HCT116 (cell line): ENCODE results near the gene TMC1. TPM values are rescaled to one million over a fixed set of nuclear protein-coding genes. Genes with fewer than 3 reads are reported as not detected.

Experiments used
- ATAC-seq: fragments of 200-7000 bp; cut with Tn5 transposase; 2 replicates; pipeline ENCODE4 v1.9.1; 2020; ENCODE audit warnings: mild to moderate bottlenecking, moderate library complexity
- BruUV-seq: library from RNA; stranded (reverse); fragments of 400-500 nt; replicated peaks from 2 replicates; lab custom pipeline; 2021; lab: Mats Ljungman, UMichigan
- CTCF ChIA-PET: fragments of 300-600 bp; sonication (Branson Sonifier 250); formaldehyde crosslinking; loops from one replicate; lab custom pipeline; 2021; ENCODE audit warnings: antibody characterized with exemption; lab: Charles Lee
- POLR2A ChIA-PET: fragments of 300-600, 350-600 bp; sonication (Branson Sonifier 250); formaldehyde crosslinking; loops from one replicate; lab custom pipeline; 2021; ENCODE audit warnings: antibody characterized with exemption; lab: Charles Lee
- RAD21 ChIA-PET, 2 experiments: fragments of 300-600 bp; sonication (Branson Sonifier 250); formaldehyde crosslinking; loops; one replicate each; lab custom pipeline; 2023; ENCODE audit warnings: low total read pairs in 2 of 2; ENCODE audit not compliant: uncharacterized antibody in 2 of 2, unreplicated experiment in 2 of 2, low non-redundant PET in 1 of 2; lab: Charles Lee
- DNase-seq: peaks from one replicate; pipeline ENCODE4 v3.0.0-alpha.2; 2010; ENCODE audit warnings: low read depth, low spot score
- H2AFZ ChIP-seq: fragments of 200-600 bp; shearing (Covaris generic), sonication (generic); 2 replicates; pipeline ENCODE4 v1.6.1; 2017; ENCODE audit warnings: low read depth, mixed run types, mixed read lengths, antibody characterized with exemption, low read length; ENCODE audit not compliant: poor library complexity, severe bottlenecking
- H3K27ac ChIP-seq: 2 replicates; pipeline ENCODE4 v1.5.1; 2012; ENCODE audit warnings: low read depth, low read length
- H3K27me3 ChIP-seq: fragments of 200-600 bp; sonication (generic); 2 replicates; pipeline ENCODE4 v1.6.1; 2016; ENCODE audit warnings: mixed run types, low read length, mixed read lengths; ENCODE audit not compliant: insufficient read depth
- H3K36me3 ChIP-seq, 2 experiments: fragments of 200-500 bp in 1 of 2; fragments of 200-600 bp in 1 of 2; sonication (Bioruptor generic) in 1 of 2; sonication (generic) in 1 of 2; 2 replicates each; pipeline versions ENCODE4 v1.5.1 to v1.6.1; 2014 to 2016; ENCODE audit warnings: low read length in 2 of 2, inconsistent platforms in 1 of 2, mixed read lengths in 1 of 2, mixed run types in 1 of 2; ENCODE audit not compliant: insufficient read depth in 2 of 2, control insufficient read depth in 1 of 2
- H3K4me1 ChIP-seq, 2 experiments: fragments of 200-600 bp in 1 of 2; sonication (generic) in 1 of 2; 2 replicates each; pipeline versions ENCODE4 v1.5.1 to v1.6.1; 2012 to 2017; ENCODE audit warnings: low read length in 2 of 2, inconsistent platforms in 1 of 2, mild to moderate bottlenecking in 1 of 2, mixed read lengths in 1 of 2, mixed run types in 1 of 2, moderate library complexity in 1 of 2; ENCODE audit not compliant: insufficient read depth in 2 of 2, control insufficient read depth in 1 of 2
- H3K4me2 ChIP-seq: fragments of 200-600 bp; sonication (generic); 2 replicates; pipeline ENCODE4 v1.6.1; 2017; ENCODE audit warnings: mixed run types, low read length, mixed read lengths
- H3K4me3 ChIP-seq, 2 experiments: fragments of 200-600 bp in 1 of 2; sonication (generic) in 1 of 2; replicated peaks in 1 of 2; 2 replicates each; pipeline ENCODE4 v1.5.1; 2011 to 2016; ENCODE audit warnings: low read length in 2 of 2, control low read depth in 1 of 2, low read depth in 1 of 2, mild to moderate bottlenecking in 1 of 2, mixed read lengths in 1 of 2, mixed run types in 1 of 2
- H3K79me2 ChIP-seq: fragments of 200-600 bp; sonication (generic); 2 replicates; pipeline ENCODE4 v1.6.1; 2017; ENCODE audit warnings: mild to moderate bottlenecking, mixed run types, low read length, moderate library complexity, mixed read lengths; ENCODE audit not compliant: insufficient read depth
- H3K9ac ChIP-seq: fragments of 200-600 bp; sonication (generic); 2 replicates; pipeline ENCODE4 v1.6.1; 2016; ENCODE audit warnings: low read length, mixed read lengths
- H3K9me2 ChIP-seq: fragments of 200-600 bp; sonication (generic), shearing (Covaris generic); 2 replicates; pipeline ENCODE4 v1.6.1; 2017; ENCODE audit warnings: mixed run types, mild to moderate bottlenecking, moderate library complexity; ENCODE audit not compliant: insufficient read depth
- H3K9me3 ChIP-seq, 2 experiments: fragments of 200-500 bp in 1 of 2; fragments of 200-600 bp in 1 of 2; sonication (Bioruptor generic) in 1 of 2; sonication (generic) in 1 of 2; 2 replicates each; pipeline ENCODE4 v1.6.1; 2014 to 2017; ENCODE audit warnings: low read length in 2 of 2, mixed read lengths in 2 of 2, inconsistent platforms in 1 of 2, low read depth in 1 of 2, mild to moderate bottlenecking in 1 of 2, mixed run types in 1 of 2, moderate library complexity in 1 of 2; ENCODE audit not compliant: control insufficient read depth in 1 of 2, insufficient read depth in 1 of 2
- H4K20me1 ChIP-seq: fragments of 200-600 bp; sonication (generic), shearing (Covaris generic); 2 replicates; pipeline ENCODE4 v1.6.1; 2017; ENCODE audit warnings: mixed run types, mild to moderate bottlenecking, moderate library complexity; ENCODE audit not compliant: insufficient read depth
- EGR1 ChIP-seq: IDR thresholded peaks from 2 replicates; pipeline ENCODE4 v1.6.1; 2012; ENCODE audit warnings: low read depth
- ELF1 ChIP-seq: IDR thresholded peaks from 2 replicates; pipeline ENCODE4 v1.6.1; 2012; ENCODE audit warnings: low read depth, borderline replicate concordance
- EZH2 ChIP-seq: fragments of 200-600 bp; sonication (generic); IDR thresholded peaks from 2 replicates; pipeline ENCODE4 v1.6.1; 2017; ENCODE audit warnings: antibody characterized with exemption, mixed run types
- EZH2phosphoT487 ChIP-seq: fragments of 200-600 bp; IDR thresholded peaks from 2 replicates; pipeline ENCODE4 v1.6.1; 2018; ENCODE audit warnings: antibody characterized with exemption, borderline replicate concordance
- FOSL1 ChIP-seq: IDR thresholded peaks from 2 replicates; pipeline ENCODE4 v1.6.1; 2012; ENCODE audit warnings: low read depth
- JUND ChIP-seq: IDR thresholded peaks from 2 replicates; pipeline ENCODE4 v1.6.1; 2012
- MAX ChIP-seq: IDR thresholded peaks from 2 replicates; pipeline ENCODE4 v1.6.1; 2012
- POLR2A ChIP-seq: IDR thresholded peaks from 2 replicates; pipeline ENCODE4 v1.7.0; 2011; ENCODE audit warnings: borderline replicate concordance; ENCODE audit not compliant: insufficient read depth, insufficient read length; ENCODE audit errors: extremely low read depth
- POLR2AphosphoS5 ChIP-seq: IDR thresholded peaks from 2 replicates; pipeline ENCODE4 v1.6.1; 2011; ENCODE audit warnings: mild to moderate bottlenecking, low read depth, low read length, moderate library complexity
- RAD21 ChIP-seq: IDR thresholded peaks from 2 replicates; pipeline ENCODE4 v1.6.1; 2012; ENCODE audit warnings: low read depth, mild to moderate bottlenecking
- REST ChIP-seq: IDR thresholded peaks from 2 replicates; pipeline ENCODE4 v1.6.1; 2012; ENCODE audit warnings: low read depth
- SIN3A ChIP-seq: IDR thresholded peaks from 2 replicates; pipeline ENCODE4 v1.6.1; 2012; ENCODE audit warnings: low read depth
- SP1 ChIP-seq: IDR thresholded peaks from 2 replicates; pipeline ENCODE4 v1.6.1; 2012; ENCODE audit warnings: low read depth
- SRF ChIP-seq: IDR thresholded peaks from 2 replicates; pipeline ENCODE4 v1.6.1; 2012; ENCODE audit warnings: low read depth
- TCF7L2 ChIP-seq: IDR thresholded peaks from 2 replicates; pipeline ENCODE4 v1.7.0; 2011; ENCODE audit warnings: borderline replicate concordance, inconsistent platforms; ENCODE audit not compliant: insufficient read depth, insufficient read length; ENCODE audit errors: extremely low read depth
- ZBTB33 ChIP-seq: IDR thresholded peaks from 2 replicates; pipeline ENCODE4 v1.6.1; 2011; ENCODE audit warnings: mild to moderate bottlenecking, low read length, moderate library complexity; ENCODE audit not compliant: insufficient replicate concordance; ENCODE audit errors: extremely low read depth
- ZFX ChIP-seq: fragments of 450-650 bp; IDR thresholded peaks from 2 replicates; pipeline ENCODE4 v1.6.1; 2017
- ZNF274 ChIP-seq: fragments of 200-500 bp; sonication (Bioruptor generic); IDR thresholded peaks from 2 replicates; pipeline ENCODE4 v1.6.1; 2014; ENCODE audit warnings: mild to moderate bottlenecking, low read depth, low read length, inconsistent platforms
- intact Hi-C: fragments of 100-400 bp; cut with micrococcal nuclease; formaldehyde crosslinking; loops from 2 replicates; pipeline ENCODE4 v1.10.0; 2022
- total RNA-seq: library from RNA; stranded (reverse); gene quantifications from one replicate; pipeline ENCODE4 v1.2.1, GENCODE V29; 2021; ENCODE audit not compliant: unreplicated experiment
- TF ChIP-seq, protein P1 (sequence below), 3 experiments: fragments of 200-600 bp in 1 of 3; sonication (generic) in 1 of 3; IDR thresholded peaks in 2 of 3; conservative IDR thresholded peaks in 1 of 3; 2 replicates each; pipeline ENCODE4 v1.5.1; 2012 to 2017; ENCODE audit warnings: low read depth in 2 of 3, low read length in 2 of 3, antibody characterized with exemption in 1 of 3, borderline replicate concordance in 1 of 3, control low read depth in 1 of 3, mild to moderate bottlenecking in 1 of 3, mixed read lengths in 1 of 3, mixed run types in 1 of 3, moderate library complexity in 1 of 3; ENCODE audit not compliant: insufficient read depth in 1 of 3

The TMC1 gene
- total RNA-seq, 1 experiment from 2014 or later = 0.57 TPM

DNA sequence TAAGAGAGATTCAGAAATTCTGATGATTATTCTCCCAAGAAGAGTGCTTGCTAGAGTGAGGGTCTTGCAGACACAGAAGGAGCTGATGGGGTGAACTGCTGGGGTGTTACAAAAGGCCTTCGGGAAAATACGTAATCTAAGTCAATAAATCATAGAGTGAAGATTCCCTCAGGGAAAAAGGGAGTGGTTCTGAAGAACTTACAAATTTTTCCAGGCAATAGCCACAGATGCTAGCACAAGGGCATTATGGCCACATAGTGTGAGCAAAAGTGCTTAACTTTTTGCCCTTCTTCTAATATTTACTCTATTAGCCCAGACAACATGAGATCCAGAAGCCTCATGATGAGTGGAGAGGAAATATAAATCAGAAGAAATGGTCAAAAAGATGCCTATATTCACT is 137.3 kb downstream of the TMC1 start:
- Histone ChIP-seq H3K4me1 (no peaks in the 10 kb centered on the region), H3K27me3 (no peaks in the 10 kb centered on the region), H3K4me3 (no peak overlapping the region), H3K27ac (no peak overlapping the region), H2AFZ (no peak overlapping the region), H3K79me2 (no peaks in the 10 kb centered on the region), H4K20me1 (no peaks in the 10 kb centered on the region), H3K9me2 (no peaks in the 10 kb centered on the region), H3K4me2 (no peak overlapping the region), H3K9me3 (no peaks in the 10 kb centered on the region), H3K9ac (no peak overlapping the region), H3K36me3 (no peaks in the 10 kb centered on the region)
- ChIA-PET POLR2A (no interaction called here), RAD21 (no interaction called here), CTCF (no interaction called here)
- DNase-seq (no peak), ATAC-seq (no peak)
- intact Hi-C loops = no loop called here
- TF ChIP-seq POLR2AphosphoS5 (no peak), EZH2phosphoT487 (no peak), MAX (no peak), SIN3A (no peak), JUND (no peak), RAD21 (no peak), POLR2A (no peak), ELF1 (no peak), EGR1 (no peak), FOSL1 (no peak), EZH2 (no peak), ZNF274 (no peak), REST (no peak), SRF (no peak), ZBTB33 (no peak), SP1 (no peak), ZFX (no peak), TCF7L2 (no peak)
- TF ChIP-seq, protein P1, sequence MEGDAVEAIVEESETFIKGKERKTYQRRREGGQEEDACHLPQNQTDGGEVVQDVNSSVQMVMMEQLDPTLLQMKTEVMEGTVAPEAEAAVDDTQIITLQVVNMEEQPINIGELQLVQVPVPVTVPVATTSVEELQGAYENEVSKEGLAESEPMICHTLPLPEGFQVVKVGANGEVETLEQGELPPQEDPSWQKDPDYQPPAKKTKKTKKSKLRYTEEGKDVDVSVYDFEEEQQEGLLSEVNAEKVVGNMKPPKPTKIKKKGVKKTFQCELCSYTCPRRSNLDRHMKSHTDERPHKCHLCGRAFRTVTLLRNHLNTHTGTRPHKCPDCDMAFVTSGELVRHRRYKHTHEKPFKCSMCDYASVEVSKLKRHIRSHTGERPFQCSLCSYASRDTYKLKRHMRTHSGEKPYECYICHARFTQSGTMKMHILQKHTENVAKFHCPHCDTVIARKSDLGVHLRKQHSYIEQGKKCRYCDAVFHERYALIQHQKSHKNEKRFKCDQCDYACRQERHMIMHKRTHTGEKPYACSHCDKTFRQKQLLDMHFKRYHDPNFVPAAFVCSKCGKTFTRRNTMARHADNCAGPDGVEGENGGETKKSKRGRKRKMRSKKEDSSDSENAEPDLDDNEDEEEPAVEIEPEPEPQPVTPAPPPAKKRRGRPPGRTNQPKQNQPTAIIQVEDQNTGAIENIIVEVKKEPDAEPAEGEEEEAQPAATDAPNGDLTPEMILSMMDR (IDR thresholded peaks at IDR 0.05 in 2 of 3, conservative IDR thresholded peaks at IDR 0.05 in 1 of 3; ENCODE audit: borderline replicate concordance in 1 of 3, insufficient read depth in 1 of 3, low read depth in 2 of 3, low read length in 2 of 3) = no peak
- BruUV-seq = no TSS peak
